Calu3 (cell line): Measurements from ENCODE around the gene CA6. TPM values are rescaled to one million over a fixed set of nuclear protein-coding genes. Genes with fewer than 3 reads are reported as not detected.

Experiments used
- BruUV-seq: library from RNA; stranded (reverse); fragments of 400-500 nt; replicated peaks from 2 replicates; lab custom pipeline; 2021; lab: Mats Ljungman, UMichigan
- CTCF ChIA-PET: fragments of 300-600 bp; sonication (Branson Sonifier 250); formaldehyde crosslinking; loops from one replicate; lab custom pipeline; 2022; ENCODE audit warnings: antibody characterized with exemption; lab: Charles Lee
- DNase-seq: peaks from one replicate; pipeline ENCODE4 v3.0.0; 2022
- H3K27ac Mint-ChIP-seq: one replicate; pipeline ENCODE4 v1.8.0; 2022; ENCODE audit warnings: mixed read lengths; ENCODE audit not compliant: unreplicated experiment
- H3K27me3 Mint-ChIP-seq: one replicate; pipeline ENCODE4 v1.8.0; 2022; ENCODE audit warnings: mixed read lengths; ENCODE audit not compliant: unreplicated experiment
- H3K36me3 Mint-ChIP-seq: one replicate; pipeline ENCODE4 v1.8.0; 2022; ENCODE audit warnings: mild to moderate bottlenecking, moderate library complexity, mixed read lengths; ENCODE audit not compliant: insufficient read depth, unreplicated experiment
- H3K4me1 Mint-ChIP-seq: one replicate; pipeline ENCODE4 v1.8.0; 2022; ENCODE audit warnings: mild to moderate bottlenecking, low read depth, mixed read lengths; ENCODE audit not compliant: unreplicated experiment
- H3K4me3 Mint-ChIP-seq: one replicate; pipeline ENCODE4 v1.8.0; 2022; ENCODE audit warnings: mild to moderate bottlenecking, low read depth, moderate library complexity, mixed read lengths; ENCODE audit not compliant: unreplicated experiment
- H3K9me3 Mint-ChIP-seq: one replicate; pipeline ENCODE4 v1.8.0; 2022; ENCODE audit warnings: low read depth, mixed read lengths; ENCODE audit not compliant: unreplicated experiment
- CTCF ChIP-seq: fragments of 200-600 bp; IDR thresholded peaks from one replicate; pipeline ENCODE4 v1.8.0; 2022; ENCODE audit warnings: antibody characterized with exemption; ENCODE audit not compliant: unreplicated experiment
- intact Hi-C: fragments of 100-400 bp; cut with micrococcal nuclease; formaldehyde crosslinking; loops from one replicate; pipeline ENCODE4 v1.10.0; 2022; ENCODE audit not compliant: unreplicated experiment
- total RNA-seq: library from RNA; stranded (reverse); gene quantifications from 2 replicates; pipeline ENCODE4 v1.2.3, GENCODE V29; 2022

The CA6 gene
- total RNA-seq, 1 experiment from 2014 or later, result not detected

GRCh38 chr1:9014475-9015375 is 69.1 kb downstream of the CA6 start:
- no peaks in the 10 kb centered on the region for H3K36me3 Mint-ChIP-seq
- H3K27me3 Mint-ChIP-seq, result peaks cover 18% of the 10 kb centered on the region
- DNase-seq, result no peak
- BruUV-seq, result no TSS peak
- no peak for TF ChIP-seq CTCF
- intact Hi-C loops, result no loop called here
- H3K4me3 Mint-ChIP-seq, result no peak overlapping the region
- no peak overlapping the region for H3K27ac Mint-ChIP-seq
- H3K4me1 Mint-ChIP-seq, result no peaks in the 10 kb centered on the region
- H3K9me3 Mint-ChIP-seq, result no peaks in the 10 kb centered on the region
- CTCF ChIA-PET, result interaction anchor here (0.5 to 1.0 kb wide), 3 partner anchors 10 to 492 kb away, joined by 3 to 4 read pairs (median 3); no protein-coding TSS in a partner anchor

GRCh38 chr1:9016455-9016854 is 70.8 kb downstream of the CA6 start:
- no peak for TF ChIP-seq CTCF
- Mint-ChIP-seq H3K27me3 (peaks cover 8% of the 10 kb centered on the region), H3K4me1 (no peaks in the 10 kb centered on the region), H3K27ac (no peak overlapping the region), H3K4me3 (no peak overlapping the region), H3K9me3 (no peaks in the 10 kb centered on the region), H3K36me3 (no peaks in the 10 kb centered on the region)
- no TSS peak for BruUV-seq
- CTCF ChIA-PET, result no interaction called here
- intact Hi-C loops, result no loop called here
- no peak for DNase-seq

GRCh38 chr1:9018333-9018732 is 72.7 kb downstream of the CA6 start:
- no peak for DNase-seq
- intact Hi-C loops, result no loop called here
- Mint-ChIP-seq H3K9me3 (no peaks in the 10 kb centered on the region), H3K27me3 (no peaks in the 10 kb centered on the region), H3K4me3 (no peak overlapping the region), H3K36me3 (no peaks in the 10 kb centered on the region), H3K27ac (no peak overlapping the region), H3K4me1 (no peaks in the 10 kb centered on the region)
- TF ChIP-seq CTCF, result no peak
- BruUV-seq, result no TSS peak
- CTCF ChIA-PET, result no interaction called here

GRCh38 chr1:9019896-9020295 is 74.2 kb downstream of the CA6 start:
- CTCF ChIA-PET, result no interaction called here
- intact Hi-C loops, result no loop called here
- TF ChIP-seq CTCF, result no peak
- H3K27me3 Mint-ChIP-seq, result no peaks in the 10 kb centered on the region
- H3K4me3 Mint-ChIP-seq, result no peak overlapping the region
- no peak overlapping the region for H3K27ac Mint-ChIP-seq
- H3K9me3 Mint-ChIP-seq, result no peaks in the 10 kb centered on the region
- H3K4me1 Mint-ChIP-seq, result no peaks in the 10 kb centered on the region
- no TSS peak for BruUV-seq
- no peaks in the 10 kb centered on the region for H3K36me3 Mint-ChIP-seq
- DNase-seq, result no peak
